Measurements from ENCODE around the gene ZNF789.
A peak's percentile ranks its signal among the peaks of the same experiment; 100 is the strongest.

The ZNF789 gene

DNA sequence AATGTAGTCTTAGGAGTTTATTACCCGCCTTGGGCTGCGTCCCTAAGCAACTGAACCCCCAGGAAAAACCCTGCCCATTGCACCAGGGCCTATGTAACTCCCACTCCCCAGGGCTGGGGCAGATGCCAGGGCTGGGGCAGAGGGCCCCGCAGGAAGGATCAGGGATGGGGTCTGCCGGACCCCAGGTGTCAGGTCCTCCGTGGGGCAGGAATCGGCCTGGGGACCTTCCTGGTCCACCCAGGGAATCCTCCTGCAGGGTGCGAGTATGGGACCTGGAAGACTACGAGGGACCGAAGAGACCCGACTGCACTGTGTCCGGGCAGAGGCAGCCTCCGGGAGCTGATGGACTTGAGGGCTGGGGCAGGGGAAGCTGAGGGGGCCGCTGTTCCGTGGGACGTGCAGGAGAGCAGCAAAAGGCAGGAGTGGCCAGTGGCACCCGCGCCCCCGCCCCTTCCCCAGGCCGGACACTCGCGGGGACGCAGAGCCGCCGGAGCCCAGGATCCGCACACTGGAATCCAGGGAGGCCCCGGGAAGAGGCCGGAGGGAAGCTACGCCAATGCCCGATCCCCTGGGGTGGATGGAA is 4.3 kb upstream of the ZNF789 start:
- Histone ChIP-seq H3K4me3 (no peak overlapping the region), H3K36me3 (peaks cover 8 to 17% (median 13%) of the 10 kb centered on the region in 11 experiments), H3K9me3 (replicated peaks in 1 of 11) (no peaks in the 10 kb centered on the region), H3K4me2 (no peak overlapping the region), H3K9ac (no peak overlapping the region), H3K4me1 (peaks cover 17 to 29% (median 24%) of the 10 kb centered on the region in 10 experiments), H3K27ac (no peak overlapping the region), H4K20me1 (peaks cover 0 to 17% (median 7%) of the 10 kb centered on the region in 11 experiments; a peak in 13 of 22 replicates), H3K27me3 (no peaks in the 10 kb centered on the region)
- no peak for TF ChIP-seq Cebpa-rat (IDR thresholded peaks at IDR 0.05)

DNA sequence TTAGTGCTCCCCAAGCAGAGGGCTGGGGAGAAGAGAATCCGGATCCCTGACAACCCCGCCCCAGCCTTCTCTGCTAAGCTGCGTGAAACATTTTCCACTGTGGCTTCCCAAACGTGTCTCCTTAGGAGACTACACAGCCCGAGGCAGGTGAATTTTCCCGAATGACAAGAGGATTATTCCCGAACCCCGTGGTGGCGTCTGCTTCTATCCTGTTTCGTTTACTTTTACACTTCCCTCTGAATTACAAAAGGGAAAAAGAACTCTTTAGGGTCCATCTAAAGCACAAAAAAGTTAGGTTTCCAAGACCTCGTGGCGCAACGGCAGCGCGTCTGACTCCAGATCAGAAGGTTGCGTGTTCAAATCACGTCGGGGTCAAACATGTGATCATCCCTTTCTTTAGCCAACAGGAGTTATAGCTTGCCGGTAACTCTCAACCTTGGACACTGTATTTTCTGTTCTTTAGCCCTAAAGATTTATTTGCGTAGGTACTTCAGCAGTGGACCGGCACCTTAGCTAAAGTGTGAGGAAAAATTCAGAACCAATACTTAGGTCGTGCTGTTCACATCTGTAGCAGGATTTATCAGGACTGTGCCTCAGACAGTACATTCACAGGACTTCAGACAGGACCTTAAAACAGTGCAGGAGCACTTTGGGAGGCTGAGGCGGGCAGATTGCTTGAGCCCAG is 3.2 kb upstream of the ZNF789 start:
- no peaks in the 10 kb centered on the region for H3K27me3 ChIP-seq
- no peak for TF ChIP-seq Cebpa-rat (IDR thresholded peaks at IDR 0.05)
- H3K4me1 ChIP-seq, result peaks cover 17 to 33% (median 26%) of the 10 kb centered on the region in 10 experiments
- H3K4me3 ChIP-seq, result no peak overlapping the region
- peaks cover 0 to 9% (median under 1%) of the 10 kb centered on the region in 11 experiments; a peak in 8 of 22 replicates for H4K20me1 ChIP-seq
- no peak overlapping the region for H3K4me2 ChIP-seq
- no peaks in the 10 kb centered on the region for H3K9me3 ChIP-seq (replicated peaks in 1 of 11)
- no peak overlapping the region for H3K27ac ChIP-seq
- H3K9ac ChIP-seq, result no peak overlapping the region; a peak in 1 of 22 replicates
- peaks cover 0 to 12% (median 3%) of the 10 kb centered on the region in 11 experiments; a peak in 12 of 22 replicates for H3K36me3 ChIP-seq

DNA sequence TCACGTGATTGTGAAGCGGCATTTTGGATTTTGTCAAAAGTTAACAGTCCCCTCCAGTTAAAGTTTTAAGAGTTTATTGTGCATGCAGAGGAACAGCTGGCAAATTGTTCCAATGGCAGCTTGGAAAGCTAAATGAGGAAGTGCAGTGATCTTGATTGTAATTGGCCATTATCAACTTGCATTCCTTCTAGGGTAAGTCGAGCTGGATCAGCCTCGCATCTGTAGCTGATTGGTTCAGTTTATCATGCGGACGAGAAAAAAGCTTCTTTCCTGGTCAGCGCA is 566 bp downstream of the ZNF789 start:
- Histone ChIP-seq H3K36me3 (peaks cover 10 to 43% (median 28%) of the 10 kb centered on the region in 11 experiments), H3K4me3 (peak overlapping the region; percentile 75 to 96 (median 86)), H4K20me1 (peaks cover 0 to 40% (median 37%) of the 10 kb centered on the region in 11 experiments; a peak in 18 of 22 replicates), H3K27ac (peak overlapping the region; percentile 85 to 97 (median 95); a peak in 21 of 22 replicates), H3K27me3 (no peaks in the 10 kb centered on the region), H3K9ac (peak overlapping the region; percentile 86 to 95 (median 92)), H3K4me2 (peak overlapping the region; percentile 70 to 94 (median 86)), H3K9me3 (replicated peaks in 1 of 11) (no peaks in the 10 kb centered on the region), H3K4me1 (peaks cover 12 to 55% (median 30%) of the 10 kb centered on the region in 10 experiments)
- no peak for TF ChIP-seq Cebpa-rat (IDR thresholded peaks at IDR 0.05)

DNA sequence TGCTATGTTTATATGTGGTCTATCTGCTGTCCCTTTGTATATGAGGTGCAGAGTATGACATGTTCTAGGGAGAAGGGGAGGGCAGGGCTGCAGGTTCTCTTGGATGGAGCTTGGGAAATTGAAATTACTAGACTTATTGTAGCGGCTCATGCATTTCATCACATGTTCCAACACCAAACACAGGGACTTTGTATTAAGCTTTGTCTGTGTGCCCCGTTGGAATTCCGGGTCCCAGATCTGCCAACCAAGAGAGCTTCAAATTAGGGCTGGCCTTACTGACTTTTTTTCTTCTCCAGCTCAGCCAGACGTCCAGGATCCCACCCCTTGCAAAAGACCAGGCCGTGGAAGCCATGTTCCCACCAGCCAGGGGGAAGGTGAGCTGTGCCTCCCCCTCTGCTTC is 3.4 kb downstream of the ZNF789 start:
- Histone ChIP-seq H4K20me1 (peaks cover 0 to 67% (median 47%) of the 10 kb centered on the region in 11 experiments; a peak in 19 of 22 replicates), H3K27me3 (no peaks in the 10 kb centered on the region), H3K9me3 (replicated peaks in 1 of 11) (no peaks in the 10 kb centered on the region), H3K4me3 (no peak overlapping the region), H3K36me3 (peaks cover 27 to 72% (median 55%) of the 10 kb centered on the region in 11 experiments), H3K9ac (peak overlapping the region in 2 of 11 experiments; percentile 8 to 20; a peak in 3 of 22 replicates), H3K4me2 (peak overlapping the region in 2 of 11 experiments; percentile 96 to 99; a peak in 4 of 22 replicates), H3K4me1 (peaks cover 23 to 75% (median 39%) of the 10 kb centered on the region in 10 experiments), H3K27ac (no peak overlapping the region)
- no peak for TF ChIP-seq Cebpa-rat (IDR thresholded peaks at IDR 0.05)

DNA sequence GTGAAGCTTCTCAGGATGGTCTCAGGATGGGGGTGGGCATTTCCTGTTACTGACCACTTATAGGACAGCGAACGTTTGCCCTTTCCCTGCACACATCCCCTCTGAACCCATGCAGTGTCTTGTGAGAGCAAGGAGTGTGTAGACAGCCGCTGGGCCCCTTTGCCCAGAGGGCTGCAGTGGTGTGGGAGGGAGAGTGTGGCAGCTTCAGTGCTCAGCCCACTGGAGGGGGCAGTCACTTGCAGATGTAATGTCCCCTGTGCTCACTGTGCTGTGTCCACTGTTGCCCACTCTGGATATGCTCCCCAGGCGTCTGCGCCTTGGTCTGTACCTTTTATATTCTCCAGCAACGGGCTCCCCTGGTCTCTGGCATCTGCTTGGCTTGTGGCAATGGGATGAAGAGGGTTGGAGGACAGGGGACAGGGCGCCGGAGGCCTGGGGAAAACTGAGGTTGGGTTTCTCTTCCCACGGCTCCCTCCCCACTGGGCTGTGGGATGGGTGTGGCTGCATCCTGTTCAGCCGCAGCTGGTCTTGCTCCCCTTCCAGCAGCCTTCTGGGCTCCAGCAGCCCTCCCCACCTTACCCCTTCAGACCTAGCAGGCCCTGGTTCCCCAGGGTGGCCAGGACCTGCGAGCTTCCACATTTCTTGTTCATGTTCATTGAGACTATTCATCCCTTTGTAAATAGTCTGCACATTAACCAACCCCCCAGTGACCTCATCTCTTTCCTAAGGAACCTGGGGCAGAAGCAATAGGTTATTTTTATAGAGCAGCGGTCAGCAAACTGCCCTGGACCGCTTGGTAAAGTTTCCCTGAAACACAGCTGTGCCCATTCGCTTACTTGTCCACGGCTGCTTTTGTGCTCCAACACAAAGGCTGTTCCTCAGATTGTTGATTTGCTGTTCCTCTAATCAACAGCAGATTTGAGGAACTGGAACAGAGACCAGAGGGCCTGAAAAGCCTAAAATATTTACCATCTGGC is 6.1 kb downstream of the ZNF789 start:
- Histone ChIP-seq H3K4me1 (peaks cover 14 to 71% (median 34%) of the 10 kb centered on the region in 10 experiments), H3K4me2 (peak overlapping the region in 9 of 11 experiments; percentile 3 to 99 (median 92); a peak in 15 of 22 replicates), H3K36me3 (peaks cover 44 to 97% (median 79%) of the 10 kb centered on the region in 11 experiments), H4K20me1 (peaks cover 0 to 70% (median 57%) of the 10 kb centered on the region in 11 experiments; a peak in 19 of 22 replicates), H3K9me3 (replicated peaks in 1 of 11) (no peaks in the 10 kb centered on the region), H3K9ac (peak overlapping the region in 10 of 11 experiments; percentile 19 to 69 (median 54); a peak in 17 of 22 replicates), H3K27me3 (no peaks in the 10 kb centered on the region), H3K4me3 (peak overlapping the region in 5 of 10 experiments; percentile 12 to 57 (median 36); a peak in 7 of 20 replicates), H3K27ac (peak overlapping the region in 8 of 11 experiments; percentile 33 to 75 (median 58); a peak in 15 of 22 replicates)
- TF ChIP-seq Cebpa-rat (IDR thresholded peaks at IDR 0.05), result no peak

DNA sequence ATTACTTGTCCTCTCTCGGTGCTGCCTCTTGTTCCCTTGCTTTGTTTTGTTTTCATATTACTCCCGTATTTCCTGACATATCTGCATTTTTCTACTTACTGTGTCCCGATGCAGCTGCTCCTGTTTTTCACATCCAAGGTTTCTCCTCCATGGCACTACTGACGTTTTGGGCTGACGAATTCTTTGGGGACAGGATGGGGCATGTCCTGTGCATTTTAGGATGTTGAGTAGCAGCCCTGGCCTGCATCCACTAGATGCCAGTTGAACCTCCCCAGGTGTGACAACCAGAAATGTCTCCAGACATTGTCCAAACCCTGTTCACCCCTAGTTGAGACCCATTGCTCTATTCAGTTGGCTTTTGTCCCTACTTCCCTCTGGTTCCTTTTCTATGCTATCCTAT is 12.4 kb downstream of the ZNF789 start:
- Histone ChIP-seq H3K4me2 (no peak overlapping the region), H3K9me3 (replicated peaks in 1 of 11) (no peaks in the 10 kb centered on the region), H3K4me3 (no peak overlapping the region), H3K36me3 (peaks cover 64 to 99% (median 82%) of the 10 kb centered on the region in 11 experiments), H3K4me1 (peaks cover 0 to 8% (median 0%) of the 10 kb centered on the region in 10 experiments; a peak in 5 of 20 replicates), H3K27me3 (no peaks in the 10 kb centered on the region), H3K9ac (no peak overlapping the region), H3K27ac (no peak overlapping the region), H4K20me1 (peaks cover 0 to 55% (median 15%) of the 10 kb centered on the region in 11 experiments; a peak in 14 of 22 replicates)
- TF ChIP-seq Cebpa-rat (IDR thresholded peaks at IDR 0.05), result no peak

DNA sequence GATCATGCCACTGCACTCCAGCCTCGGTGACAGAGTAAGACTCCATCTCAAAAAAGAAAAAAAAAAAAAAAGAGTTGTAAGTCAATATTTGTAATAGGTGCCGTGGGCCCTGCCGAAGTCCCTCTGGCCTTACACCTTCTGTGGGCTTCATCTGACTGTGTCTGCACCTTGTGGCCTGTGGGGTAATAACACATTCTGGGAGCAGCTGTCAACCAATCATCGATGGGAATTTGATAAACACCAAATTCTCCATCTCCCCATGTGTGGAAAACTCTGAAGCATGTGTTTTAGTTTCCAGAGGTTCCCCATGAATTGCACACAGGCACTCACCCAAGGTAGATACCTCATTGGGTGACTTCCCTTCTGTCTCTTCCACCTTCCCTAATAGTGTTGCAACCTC is 16.5 kb downstream of the ZNF789 start:
- Histone ChIP-seq H4K20me1 (peaks cover 0 to 51% (median 16%) of the 10 kb centered on the region in 11 experiments; a peak in 13 of 22 replicates), H3K36me3 (peaks cover 59 to 99% (median 78%) of the 10 kb centered on the region in 11 experiments), H3K4me3 (no peak overlapping the region), H3K4me1 (no peaks in the 10 kb centered on the region), H3K9ac (no peak overlapping the region), H3K27me3 (no peaks in the 10 kb centered on the region), H3K27ac (no peak overlapping the region), H3K9me3 (replicated peaks in 1 of 11) (peaks cover 17 to 24% (median 22%) of the 10 kb centered on the region in 11 experiments), H3K4me2 (no peak overlapping the region)
- TF ChIP-seq Cebpa-rat (IDR thresholded peaks at IDR 0.05), result no peak

DNA sequence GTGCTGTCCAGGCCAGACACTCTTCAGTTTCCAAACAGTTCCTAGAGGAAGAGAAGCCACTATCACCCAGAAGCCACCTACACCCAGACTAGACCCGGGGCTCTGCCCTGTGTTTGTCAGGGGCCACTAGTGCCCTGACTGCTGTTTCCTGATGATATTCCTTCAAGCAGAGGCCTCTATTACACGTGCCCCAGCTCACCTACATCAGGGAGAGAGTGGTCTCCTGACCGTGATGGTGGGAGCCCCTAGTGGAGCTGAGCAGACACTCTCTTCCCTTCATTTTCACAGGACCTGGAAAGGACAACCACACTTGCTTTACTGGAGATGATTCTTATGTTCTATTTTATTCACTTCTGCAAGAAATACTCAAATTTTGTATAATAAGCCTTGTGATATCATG is 18.2 kb downstream of the ZNF789 start:
- Histone ChIP-seq H3K36me3 (peaks cover 59 to 99% (median 78%) of the 10 kb centered on the region in 11 experiments), H4K20me1 (peaks cover 0 to 50% (median 15%) of the 10 kb centered on the region in 11 experiments; a peak in 13 of 22 replicates), H3K27ac (no peak overlapping the region), H3K4me1 (no peaks in the 10 kb centered on the region), H3K4me2 (no peak overlapping the region), H3K9me3 (replicated peaks in 1 of 11) (peaks cover 33 to 40% (median 38%) of the 10 kb centered on the region in 11 experiments), H3K4me3 (no peak overlapping the region), H3K27me3 (no peaks in the 10 kb centered on the region), H3K9ac (no peak overlapping the region)
- no peak for TF ChIP-seq Cebpa-rat (IDR thresholded peaks at IDR 0.05)
